Keratinocyte (primary cell): ENCODE data around the gene IFT81.

ENCODE experiments used
- CTCF ChIP-seq, 3 experiments: IDR thresholded peaks in 1 of 3; conservative IDR thresholded peaks in 1 of 3; optimal IDR thresholded peaks in 1 of 3; 2 replicates in 2 of 3; 3 replicates in 1 of 3; pipeline versions ENCODE3 to v1.5.1; 2011; ENCODE audit warnings: low read length in 3 of 3, mild to moderate bottlenecking in 3 of 3, moderate library complexity in 2 of 3, control low read depth in 1 of 3, inconsistent platforms in 1 of 3; ENCODE audit not compliant: insufficient read depth in 2 of 3; ENCODE audit errors: extremely low read depth in 1 of 3
- EZH2 ChIP-seq: IDR thresholded peaks from one replicate; pipeline ENCODE4 v1.6.1; 2012; ENCODE audit warnings: inconsistent platforms, mild to moderate bottlenecking, low read length, moderate library complexity

- TF ChIP-seq CTCF (optimal IDR thresholded peaks at IDR 0.05 in 1 of 3, IDR thresholded peaks at IDR 0.05 in 1 of 3, conservative IDR thresholded peaks at IDR 0.05 in 1 of 3; ENCODE audit: extremely low read depth in 1 of 3, insufficient read depth in 2 of 3, low read length in 3 of 3) (no peak), EZH2 (no peak)
Measured at GRCh38 chr12:110079477-110080400, 44.4 kb upstream of the IFT81 start.
